GM06990 (cell line): ENCODE measurements around the gene WWP2.
A peak's percentile ranks its signal among the peaks of the same experiment; 100 is the strongest.

Source experiments
- DNase-seq: peaks from one replicate; pipeline ENCODE4 v3.0.0-alpha.2; 2011; ENCODE audit not compliant: insufficient read length; ENCODE audit errors: extremely low read depth
- H3K27me3 ChIP-seq: replicated peaks from 2 replicates; pipeline ENCODE4 v1.6.0; 2011; ENCODE audit warnings: low read length; ENCODE audit not compliant: control insufficient read depth, insufficient read depth
- H3K36me3 ChIP-seq: 2 replicates; pipeline ENCODE4 v1.5.1; 2011; ENCODE audit warnings: low read length; ENCODE audit not compliant: control insufficient read depth, insufficient read depth
- H3K4me3 ChIP-seq: replicated peaks from 2 replicates; pipeline ENCODE4 v1.5.1; 2011; ENCODE audit warnings: low read depth, mild to moderate bottlenecking, control low read depth, low read length
- TF ChIP-seq, protein P1 (sequence below): IDR thresholded peaks from 2 replicates; pipeline ENCODE4 v1.5.1; 2011; ENCODE audit warnings: low read length, control low read depth, mild to moderate bottlenecking, inconsistent platforms; ENCODE audit not compliant: insufficient read depth, poor library complexity, severe bottlenecking

WWP2 gene

DNA sequence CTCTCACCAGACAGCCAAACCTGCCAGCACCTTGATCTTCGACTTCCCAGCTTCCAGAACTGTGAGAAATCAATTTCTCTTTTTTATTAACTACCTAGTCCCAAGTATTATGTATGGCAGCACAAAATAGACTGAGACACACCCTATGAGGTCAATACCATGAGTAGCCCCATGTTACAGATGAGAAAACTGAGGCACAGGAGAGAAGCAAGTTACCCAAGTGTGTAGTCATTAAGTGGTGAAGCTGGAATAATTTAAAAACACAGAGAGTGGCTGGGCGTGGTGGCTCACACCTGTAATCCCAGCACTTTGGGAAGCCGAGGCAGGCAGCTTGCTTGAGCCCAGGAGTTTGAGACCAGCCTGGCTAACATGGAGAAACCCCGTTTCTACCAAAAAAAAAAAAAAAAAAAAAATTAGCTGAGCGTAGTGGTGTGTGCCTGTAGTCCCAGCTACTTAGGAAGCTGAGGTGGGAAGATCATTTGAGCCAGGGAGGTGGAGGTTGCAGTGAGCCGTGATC lies 40.6 kb upstream of the WWP2 start:
- TF ChIP-seq, protein P1, sequence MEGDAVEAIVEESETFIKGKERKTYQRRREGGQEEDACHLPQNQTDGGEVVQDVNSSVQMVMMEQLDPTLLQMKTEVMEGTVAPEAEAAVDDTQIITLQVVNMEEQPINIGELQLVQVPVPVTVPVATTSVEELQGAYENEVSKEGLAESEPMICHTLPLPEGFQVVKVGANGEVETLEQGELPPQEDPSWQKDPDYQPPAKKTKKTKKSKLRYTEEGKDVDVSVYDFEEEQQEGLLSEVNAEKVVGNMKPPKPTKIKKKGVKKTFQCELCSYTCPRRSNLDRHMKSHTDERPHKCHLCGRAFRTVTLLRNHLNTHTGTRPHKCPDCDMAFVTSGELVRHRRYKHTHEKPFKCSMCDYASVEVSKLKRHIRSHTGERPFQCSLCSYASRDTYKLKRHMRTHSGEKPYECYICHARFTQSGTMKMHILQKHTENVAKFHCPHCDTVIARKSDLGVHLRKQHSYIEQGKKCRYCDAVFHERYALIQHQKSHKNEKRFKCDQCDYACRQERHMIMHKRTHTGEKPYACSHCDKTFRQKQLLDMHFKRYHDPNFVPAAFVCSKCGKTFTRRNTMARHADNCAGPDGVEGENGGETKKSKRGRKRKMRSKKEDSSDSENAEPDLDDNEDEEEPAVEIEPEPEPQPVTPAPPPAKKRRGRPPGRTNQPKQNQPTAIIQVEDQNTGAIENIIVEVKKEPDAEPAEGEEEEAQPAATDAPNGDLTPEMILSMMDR = no peak
- H3K4me3 ChIP-seq = no peak overlapping the region
- no peaks in the 10 kb centered on the region; the same call in none of the 2 replicates for H3K36me3 ChIP-seq
- DNase-seq = no peak
- H3K27me3 ChIP-seq = no peaks in the 10 kb centered on the region

GRCh38 chr16:69724414-69724873 lies 37.7 kb upstream of the WWP2 start:
- Histone ChIP-seq H3K36me3 (no peaks in the 10 kb centered on the region; the same call in 1 of the 2 replicates), H3K27me3 (no peaks in the 10 kb centered on the region), H3K4me3 (no peak overlapping the region)
- TF ChIP-seq, protein P1 = no peak
- no peak for DNase-seq

GRCh38 chr16:69724981-69725479 lies 37.1 kb upstream of the WWP2 start:
- Histone ChIP-seq H3K4me3 (no peak overlapping the region), H3K36me3 (no peaks in the 10 kb centered on the region; the same call in 1 of the 2 replicates), H3K27me3 (no peaks in the 10 kb centered on the region)
- no peak for DNase-seq
- TF ChIP-seq, protein P1 = no peak

DNA sequence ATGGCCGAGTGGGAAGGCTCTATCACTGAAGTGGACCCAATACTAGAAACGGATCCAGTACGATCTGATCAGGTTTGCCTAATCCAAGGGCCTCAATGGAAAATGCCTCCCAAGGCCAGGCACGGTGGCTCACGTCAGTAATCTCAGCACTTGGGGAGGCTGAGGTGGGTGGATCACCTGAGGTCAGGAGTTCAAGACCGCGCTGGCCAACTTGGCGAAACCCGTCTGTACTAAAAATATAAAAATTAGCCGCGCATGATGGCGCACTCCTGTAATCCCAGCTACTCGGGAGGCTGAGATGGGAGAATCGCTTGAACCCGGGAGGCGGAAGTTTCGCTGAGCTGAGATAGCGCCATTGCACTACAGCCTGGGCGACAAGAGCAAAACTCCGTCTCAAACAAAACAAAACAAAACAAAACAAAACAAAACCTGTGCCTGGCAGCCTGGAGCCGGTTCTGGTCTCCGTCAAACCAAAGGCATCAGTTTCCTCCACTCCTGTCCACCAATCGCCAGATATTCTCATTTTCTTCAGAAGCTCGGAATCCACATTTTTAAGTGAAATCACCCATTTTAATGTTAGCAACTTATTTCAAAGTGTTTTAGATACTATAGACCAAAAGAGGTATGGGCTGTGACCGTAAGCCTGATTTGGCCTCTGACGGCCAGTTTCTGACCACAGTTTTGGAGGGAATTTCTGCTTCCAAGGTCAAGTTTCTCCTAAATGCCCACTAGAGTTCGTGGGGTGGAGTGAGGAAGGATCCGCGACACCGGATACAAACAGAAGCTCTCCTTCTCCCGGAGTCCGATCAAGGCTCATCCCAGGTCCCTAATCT lies 36.4 kb upstream of the WWP2 start:
- H3K4me3 ChIP-seq = peak overlapping the region; percentile 65
- TF ChIP-seq, protein P1 = no peak
- H3K27me3 ChIP-seq = no peaks in the 10 kb centered on the region
- DNase-seq = no peak
- no peaks in the 10 kb centered on the region; the same call in 1 of the 2 replicates for H3K36me3 ChIP-seq

- Histone ChIP-seq H3K4me3 (peak within 1 kb of the TSS; percentile 65), H3K36me3 (no peaks in the 10 kb centered on the region; the same call in 1 of the 2 replicates), H3K27me3 (no peaks in the 10 kb centered on the region)
- DNase-seq = peak; percentile 94
- TF ChIP-seq, protein P1 = no peak
Observed at GRCh38 chr16:69726313-69727060, 35.6 kb upstream of the WWP2 start, which contains the start of gene NQO1. Gene NQO1, minus strand, starts transcription at chr16:69726560. Its CDS starts 121 bp downstream, at chr16:69726439.
